C4-2B (cell line): ENCODE data around the gene PHYKPL.

Source experiments
- ZFX ChIP-seq: fragments of 450-650 bp; IDR thresholded peaks from 2 replicates; pipeline ENCODE4 v1.6.1; 2017
- TF ChIP-seq, protein P1 (sequence below): fragments of 450-650 bp; conservative IDR thresholded peaks from 2 replicates; pipeline ENCODE4 v1.5.1; 2017; ENCODE audit warnings: mild to moderate bottlenecking

- TF ChIP-seq, protein P1, sequence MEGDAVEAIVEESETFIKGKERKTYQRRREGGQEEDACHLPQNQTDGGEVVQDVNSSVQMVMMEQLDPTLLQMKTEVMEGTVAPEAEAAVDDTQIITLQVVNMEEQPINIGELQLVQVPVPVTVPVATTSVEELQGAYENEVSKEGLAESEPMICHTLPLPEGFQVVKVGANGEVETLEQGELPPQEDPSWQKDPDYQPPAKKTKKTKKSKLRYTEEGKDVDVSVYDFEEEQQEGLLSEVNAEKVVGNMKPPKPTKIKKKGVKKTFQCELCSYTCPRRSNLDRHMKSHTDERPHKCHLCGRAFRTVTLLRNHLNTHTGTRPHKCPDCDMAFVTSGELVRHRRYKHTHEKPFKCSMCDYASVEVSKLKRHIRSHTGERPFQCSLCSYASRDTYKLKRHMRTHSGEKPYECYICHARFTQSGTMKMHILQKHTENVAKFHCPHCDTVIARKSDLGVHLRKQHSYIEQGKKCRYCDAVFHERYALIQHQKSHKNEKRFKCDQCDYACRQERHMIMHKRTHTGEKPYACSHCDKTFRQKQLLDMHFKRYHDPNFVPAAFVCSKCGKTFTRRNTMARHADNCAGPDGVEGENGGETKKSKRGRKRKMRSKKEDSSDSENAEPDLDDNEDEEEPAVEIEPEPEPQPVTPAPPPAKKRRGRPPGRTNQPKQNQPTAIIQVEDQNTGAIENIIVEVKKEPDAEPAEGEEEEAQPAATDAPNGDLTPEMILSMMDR, result no peak
- no peak for TF ChIP-seq ZFX
Observed at GRCh38 chr5:178170455-178170854, 62.1 kb downstream of the PHYKPL start.
